PFSK-1 (cell line): ENCODE data around the gene CPT1A.

Source experiments
- FOXP2 ChIP-seq: optimal IDR thresholded peaks from 2 replicates; pipeline ENCODE3; 2011; ENCODE audit warnings: borderline replicate concordance, control low read depth, inconsistent platforms; ENCODE audit not compliant: insufficient read depth; ENCODE audit errors: extremely low read length, extremely low read depth
- POLR2AphosphoS5 ChIP-seq: IDR thresholded peaks from 2 replicates; pipeline ENCODE4 v1.6.1; 2012; ENCODE audit warnings: low read depth, mild to moderate bottlenecking, control low read depth, low read length, moderate library complexity
- SIN3A ChIP-seq: IDR thresholded peaks from 2 replicates; pipeline ENCODE4 v1.6.1; 2012; ENCODE audit warnings: mild to moderate bottlenecking, low read length, moderate library complexity, borderline replicate concordance; ENCODE audit not compliant: insufficient read depth
- TAF1 ChIP-seq: IDR thresholded peaks from 2 replicates; pipeline ENCODE4 v1.6.1; 2012; ENCODE audit warnings: low read length, control low read depth, borderline replicate concordance; ENCODE audit not compliant: insufficient read depth
- TF ChIP-seq, protein P1 (sequence below), 2 experiments: IDR thresholded peaks; 2 replicates each; pipeline versions ENCODE4 v1.6.1 to v1.8.0; 2011 to 2012; ENCODE audit warnings: low read depth in 2 of 2, low read length in 2 of 2, control low read depth in 1 of 2, inconsistent platforms in 1 of 2, mild to moderate bottlenecking in 1 of 2, moderate library complexity in 1 of 2; ENCODE audit not compliant: insufficient read depth in 1 of 2

CPT1A gene

DNA sequence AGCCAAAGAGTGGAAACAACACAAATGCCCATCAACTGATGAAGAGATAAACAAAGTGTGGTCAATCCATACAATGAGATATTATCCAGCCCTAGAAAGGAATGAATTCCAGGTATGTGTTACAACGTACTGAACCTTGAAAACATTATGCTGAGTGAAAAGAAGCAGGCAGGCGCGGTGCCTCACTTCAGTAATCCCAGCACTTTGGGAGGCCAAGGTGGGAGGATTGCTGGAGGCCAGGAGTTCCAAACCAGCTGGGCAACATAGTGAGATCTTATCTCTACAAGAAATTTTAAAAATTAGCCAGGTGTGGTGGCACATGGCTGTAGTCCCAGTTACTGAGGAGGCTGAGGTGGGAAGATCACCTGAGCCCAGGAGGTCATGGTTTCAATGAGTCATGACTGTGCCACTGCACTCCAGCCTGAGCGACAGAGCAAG is 65.7 kb downstream of the CPT1A start:
- TF ChIP-seq SIN3A = no peak
- TF ChIP-seq, protein P1, sequence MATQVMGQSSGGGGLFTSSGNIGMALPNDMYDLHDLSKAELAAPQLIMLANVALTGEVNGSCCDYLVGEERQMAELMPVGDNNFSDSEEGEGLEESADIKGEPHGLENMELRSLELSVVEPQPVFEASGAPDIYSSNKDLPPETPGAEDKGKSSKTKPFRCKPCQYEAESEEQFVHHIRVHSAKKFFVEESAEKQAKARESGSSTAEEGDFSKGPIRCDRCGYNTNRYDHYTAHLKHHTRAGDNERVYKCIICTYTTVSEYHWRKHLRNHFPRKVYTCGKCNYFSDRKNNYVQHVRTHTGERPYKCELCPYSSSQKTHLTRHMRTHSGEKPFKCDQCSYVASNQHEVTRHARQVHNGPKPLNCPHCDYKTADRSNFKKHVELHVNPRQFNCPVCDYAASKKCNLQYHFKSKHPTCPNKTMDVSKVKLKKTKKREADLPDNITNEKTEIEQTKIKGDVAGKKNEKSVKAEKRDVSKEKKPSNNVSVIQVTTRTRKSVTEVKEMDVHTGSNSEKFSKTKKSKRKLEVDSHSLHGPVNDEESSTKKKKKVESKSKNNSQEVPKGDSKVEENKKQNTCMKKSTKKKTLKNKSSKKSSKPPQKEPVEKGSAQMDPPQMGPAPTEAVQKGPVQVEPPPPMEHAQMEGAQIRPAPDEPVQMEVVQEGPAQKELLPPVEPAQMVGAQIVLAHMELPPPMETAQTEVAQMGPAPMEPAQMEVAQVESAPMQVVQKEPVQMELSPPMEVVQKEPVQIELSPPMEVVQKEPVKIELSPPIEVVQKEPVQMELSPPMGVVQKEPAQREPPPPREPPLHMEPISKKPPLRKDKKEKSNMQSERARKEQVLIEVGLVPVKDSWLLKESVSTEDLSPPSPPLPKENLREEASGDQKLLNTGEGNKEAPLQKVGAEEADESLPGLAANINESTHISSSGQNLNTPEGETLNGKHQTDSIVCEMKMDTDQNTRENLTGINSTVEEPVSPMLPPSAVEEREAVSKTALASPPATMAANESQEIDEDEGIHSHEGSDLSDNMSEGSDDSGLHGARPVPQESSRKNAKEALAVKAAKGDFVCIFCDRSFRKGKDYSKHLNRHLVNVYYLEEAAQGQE (IDR thresholded peaks at IDR 0.05; ENCODE audit: insufficient read depth in 1 of 2, low read depth in 2 of 2, low read length in 2 of 2) = no peak
- TF ChIP-seq POLR2AphosphoS5 = no peak
- TF ChIP-seq TAF1 = no peak
- no peak for TF ChIP-seq FOXP2

DNA sequence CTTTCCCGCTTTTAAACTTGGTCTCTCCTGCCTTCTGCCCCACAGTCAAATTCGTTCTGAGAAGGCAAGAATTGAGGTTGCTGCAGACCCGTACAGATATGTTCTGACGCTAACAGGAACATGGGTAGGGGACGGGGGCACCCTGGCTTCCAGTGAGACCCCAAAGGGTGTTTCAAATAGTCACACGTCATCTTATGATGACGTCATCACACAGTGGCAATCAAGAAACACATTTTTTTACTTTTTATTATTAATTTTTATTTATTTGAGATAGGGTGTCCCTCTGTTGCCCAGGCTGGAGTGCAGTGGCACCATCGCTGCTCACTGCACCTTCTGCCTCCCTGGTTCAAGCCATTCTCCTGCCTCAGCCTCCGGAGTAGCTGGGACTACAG is 67.5 kb downstream of the CPT1A start:
- TF ChIP-seq POLR2AphosphoS5 = no peak
- TF ChIP-seq, protein P1 (IDR thresholded peaks at IDR 0.05; ENCODE audit: insufficient read depth in 1 of 2, low read depth in 2 of 2, low read length in 2 of 2) = no peak
- no peak for TF ChIP-seq FOXP2
- no peak for TF ChIP-seq SIN3A
- no peak for TF ChIP-seq TAF1

DNA sequence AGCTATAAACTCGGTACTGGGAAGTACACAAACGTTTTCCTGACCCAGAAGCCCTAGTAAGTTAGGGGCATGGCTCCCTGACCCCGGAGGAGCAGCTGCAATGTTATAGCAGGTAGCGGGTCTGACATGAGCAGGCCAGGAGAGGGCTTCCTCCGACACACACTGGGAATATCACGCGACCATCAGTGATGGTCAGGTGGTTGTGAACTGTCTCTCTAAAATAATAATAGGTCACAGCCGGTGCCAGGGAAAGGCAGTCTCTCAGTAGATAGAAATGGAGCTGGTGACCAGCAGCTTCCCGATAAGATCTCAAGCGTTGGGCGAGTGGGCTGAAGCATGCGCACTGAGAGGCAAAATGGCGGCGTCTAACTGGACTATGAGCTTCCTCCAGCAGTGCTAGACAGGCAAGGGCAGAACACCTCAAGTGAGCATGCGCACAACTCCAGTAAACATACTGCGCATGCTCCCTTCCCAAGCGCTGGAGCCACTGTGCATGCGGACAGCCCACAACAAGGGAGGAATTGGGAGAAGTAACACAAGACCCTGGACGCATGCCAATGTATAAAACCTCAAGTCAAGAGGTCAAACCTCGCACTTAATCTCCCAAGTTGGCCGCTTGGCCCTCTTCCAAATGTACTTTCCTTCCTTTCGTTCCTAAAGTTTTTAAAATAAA is 68.1 kb downstream of the CPT1A start:
- TF ChIP-seq, protein P1 (IDR thresholded peaks at IDR 0.05; ENCODE audit: insufficient read depth in 1 of 2, low read depth in 2 of 2, low read length in 2 of 2) = no peak
- TF ChIP-seq TAF1 (no peak), SIN3A (no peak), POLR2AphosphoS5 (no peak), FOXP2 (no peak)

DNA sequence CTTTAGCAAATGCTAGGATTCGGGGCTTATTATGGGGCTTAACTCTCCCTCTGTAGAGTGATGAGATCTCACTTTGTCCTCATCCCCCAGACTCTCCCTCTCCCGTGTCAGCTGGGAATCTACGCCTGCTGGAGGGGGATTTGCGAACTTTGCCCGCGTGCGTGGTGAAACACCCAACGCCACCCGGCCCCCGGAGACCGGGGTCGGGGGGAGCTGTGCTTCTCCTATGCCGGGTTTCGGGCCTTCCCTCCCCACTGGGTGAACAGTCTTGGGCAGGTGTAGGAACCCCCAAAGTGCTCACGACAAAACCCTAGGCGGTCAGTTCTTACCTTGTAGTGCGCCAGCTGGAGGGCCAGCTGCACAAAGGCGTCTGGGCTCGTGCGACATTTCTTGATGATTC is 68.8 kb downstream of the CPT1A start:
- TF ChIP-seq, protein P1 (IDR thresholded peaks at IDR 0.05; ENCODE audit: insufficient read depth in 1 of 2, low read depth in 2 of 2, low read length in 2 of 2) = no peak
- TF ChIP-seq FOXP2 (no peak), POLR2AphosphoS5 (no peak)

DNA sequence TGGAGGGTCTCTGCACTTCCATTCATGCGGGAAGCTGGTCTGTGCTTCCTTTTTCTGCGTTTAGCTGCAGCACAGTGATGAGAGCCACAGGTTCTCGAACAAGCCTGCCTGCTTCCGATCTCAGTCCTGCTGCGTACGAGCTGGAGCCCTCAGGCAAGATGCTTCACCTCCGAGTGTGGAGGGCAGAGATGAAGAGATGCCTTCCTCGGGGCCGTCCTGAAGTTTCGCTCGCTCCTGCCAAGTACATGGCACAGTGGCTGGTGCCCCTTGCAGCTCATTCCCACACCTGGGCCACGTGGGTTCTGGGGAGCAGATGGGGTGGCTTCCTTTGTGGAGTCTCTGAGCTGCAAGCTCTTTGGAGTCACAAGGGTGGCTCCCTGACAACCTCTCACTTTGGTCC is 70.9 kb downstream of the CPT1A start:
- no peak for TF ChIP-seq POLR2AphosphoS5
- TF ChIP-seq SIN3A = no peak
- TF ChIP-seq, protein P1 (IDR thresholded peaks at IDR 0.05; ENCODE audit: insufficient read depth in 1 of 2, low read depth in 2 of 2, low read length in 2 of 2) = no peak
- no peak for TF ChIP-seq FOXP2
- TF ChIP-seq TAF1 = no peak
